RPMI8226 (cell line): ENCODE data around the gene IKZF2.
A peak's percentile ranks its signal among the peaks of the same experiment; 100 is the strongest.

Experiments
- DNase-seq: peaks from one replicate; pipeline ENCODE4 v3.0.0-alpha.2; 2015

Gene IKZF2

DNA sequence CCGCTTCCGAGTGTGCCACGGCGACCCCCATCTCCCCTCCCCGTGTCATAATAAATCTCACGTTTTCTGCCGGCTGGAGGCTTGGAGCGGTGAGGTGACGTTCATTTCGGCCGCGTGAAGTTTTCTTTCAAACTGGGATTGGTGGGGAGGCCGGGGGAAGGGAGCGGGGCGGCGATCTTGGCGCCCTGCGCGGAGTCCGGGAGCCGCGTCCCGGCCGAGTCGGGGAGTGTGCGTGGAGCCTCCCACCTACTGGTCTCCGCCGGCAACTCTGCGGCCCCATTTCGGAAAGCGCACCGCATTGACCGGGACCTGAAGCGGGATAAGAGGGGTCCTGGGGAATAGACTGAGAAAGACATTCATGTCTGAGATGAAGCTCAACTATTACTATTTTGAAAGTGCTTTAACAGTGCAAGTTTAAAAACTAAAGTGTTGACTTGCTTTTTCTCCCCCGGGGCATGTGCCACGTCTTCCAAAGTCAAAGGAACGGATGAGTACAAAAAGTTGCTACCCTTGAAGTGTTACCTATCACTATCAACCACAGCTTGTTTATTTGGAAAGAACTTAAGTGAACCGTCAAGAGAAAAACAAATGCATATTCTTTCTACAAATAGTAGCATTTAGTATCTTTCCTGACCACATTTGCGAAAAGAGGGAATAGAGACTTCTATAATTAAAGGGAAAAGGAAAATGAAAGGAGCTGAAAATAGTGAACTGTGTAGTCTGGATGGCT lies 818 bp upstream of the IKZF2 start:
- peak; percentile 37 for DNase-seq

- DNase-seq: no peak
These were observed 906 bp downstream of the IKZF2 start for GRCh38 chr2:213150315-213151097.

DNA sequence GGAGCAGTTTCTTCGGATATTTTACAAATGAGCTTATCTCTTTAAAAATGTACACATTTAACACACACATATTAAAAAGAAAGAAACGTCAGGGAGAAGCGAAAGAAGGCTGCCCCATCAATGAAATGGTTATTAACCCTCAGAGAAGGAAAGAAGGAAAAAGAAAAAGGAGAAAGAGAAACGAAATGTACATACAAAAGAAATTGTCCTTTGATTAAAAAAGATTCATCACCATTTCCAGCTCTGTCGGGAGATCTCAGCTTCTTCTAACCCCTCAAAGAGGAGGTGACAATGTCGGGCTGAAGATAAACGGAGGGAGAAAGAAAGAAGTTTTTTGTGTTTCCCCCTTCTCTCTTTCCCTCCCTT lies 1.5 kb downstream of the IKZF2 start:
- DNase-seq: no peak

- no peak for DNase-seq
These were observed 2.0 kb downstream of the IKZF2 start for GRCh38 chr2:213149294-213149875.

GRCh38 chr2:213148572-213149261 lies 2.7 kb downstream of the IKZF2 start:
- no peak for DNase-seq

GRCh38 chr2:213147538-213147937 lies 3.9 kb downstream of the IKZF2 start:
- no peak for DNase-seq

GRCh38 chr2:213145715-213146242 lies 5.6 kb downstream of the IKZF2 start:
- DNase-seq: no peak

GRCh38 chr2:213137064-213137463 lies 14.3 kb downstream of the IKZF2 start:
- DNase-seq: no peak

DNA sequence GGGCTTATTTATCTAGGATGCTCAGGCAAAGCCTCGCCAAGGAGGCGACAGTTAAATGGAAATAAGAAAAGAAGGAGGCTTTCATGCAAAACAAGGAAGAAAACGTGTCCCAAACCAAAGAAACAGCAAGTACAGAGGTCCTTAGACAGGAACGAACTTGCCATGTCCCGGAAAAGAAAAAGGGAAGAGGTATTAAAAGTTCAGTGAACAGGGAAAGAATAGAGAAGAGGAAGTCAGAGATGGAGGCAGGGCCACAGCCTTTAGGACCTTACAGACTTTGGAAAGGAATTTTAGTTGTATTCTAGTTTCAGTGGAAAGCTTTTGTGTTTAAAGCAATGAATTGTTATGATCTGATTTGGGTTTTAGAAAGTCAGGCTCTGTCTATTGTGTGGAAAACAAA lies 22.1 kb downstream of the IKZF2 start:
- DNase-seq: no peak

GRCh38 chr2:213125646-213126347 lies 25.6 kb downstream of the IKZF2 start:
- no peak for DNase-seq

GRCh38 chr2:213122725-213123124 lies 28.7 kb downstream of the IKZF2 start:
- DNase-seq: no peak

DNA sequence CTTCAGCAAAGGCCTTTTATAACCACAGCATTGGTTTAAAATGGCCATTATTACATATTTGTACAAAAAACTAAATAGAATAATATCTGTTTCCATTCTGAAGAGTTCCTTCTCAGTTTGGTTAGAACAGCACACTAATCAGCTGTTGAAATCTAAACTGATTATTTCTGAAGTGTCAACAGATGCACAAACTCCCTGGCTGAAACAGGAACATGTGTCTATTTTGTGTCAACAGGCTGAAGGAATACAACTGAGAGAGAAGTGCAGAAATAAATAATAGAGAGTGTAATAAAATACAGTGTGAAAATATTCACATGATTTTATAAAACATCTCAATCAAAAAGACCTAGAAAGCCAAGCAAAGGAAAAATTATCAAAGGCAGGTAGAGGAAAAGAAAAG lies 29.7 kb downstream of the IKZF2 start:
- DNase-seq: no peak

GRCh38 chr2:213119061-213119809 lies 32.2 kb downstream of the IKZF2 start:
- DNase-seq: no peak

DNA sequence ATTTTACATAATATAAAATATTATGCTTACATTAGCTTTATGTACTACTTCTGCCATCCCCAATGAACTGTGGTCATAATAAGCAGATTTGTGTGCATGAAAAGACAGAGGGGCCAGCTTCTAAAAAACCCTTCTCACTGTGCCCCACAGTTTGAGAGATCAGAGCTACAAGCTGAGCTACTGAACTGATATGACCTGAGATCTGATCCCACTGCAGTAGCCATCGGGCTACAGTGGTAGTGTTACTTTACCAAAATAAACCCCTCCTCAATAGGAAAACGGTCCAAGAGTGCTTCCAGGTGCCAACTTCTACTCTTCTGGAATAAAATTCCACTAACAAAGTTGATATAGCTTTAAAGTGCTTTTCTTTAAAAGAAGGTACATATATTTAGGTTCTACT lies 43.1 kb downstream of the IKZF2 start:
- DNase-seq: no peak

DNA sequence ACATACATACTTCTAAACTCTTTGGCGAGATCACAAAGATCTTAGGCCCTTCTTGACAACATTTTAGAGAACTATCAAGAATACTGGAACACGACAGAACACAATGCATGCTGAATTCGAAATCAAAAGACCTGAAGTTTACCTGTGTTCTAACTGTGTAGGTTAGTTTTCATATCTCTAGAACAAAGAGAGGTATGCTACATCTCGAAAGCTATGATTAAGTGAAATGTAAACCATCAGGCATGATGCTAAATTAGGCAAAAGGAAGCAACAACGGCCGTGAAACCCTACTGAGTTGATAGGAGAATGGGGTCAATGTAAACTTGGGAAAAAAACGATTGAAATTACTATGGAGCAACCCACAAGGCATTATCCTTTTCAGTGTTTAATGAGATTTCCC lies 43.7 kb downstream of the IKZF2 start:
- DNase-seq: no peak

- DNase-seq: no peak
These were observed 46.2 kb downstream of the IKZF2 start for GRCh38 chr2:213105212-213105611.

DNA sequence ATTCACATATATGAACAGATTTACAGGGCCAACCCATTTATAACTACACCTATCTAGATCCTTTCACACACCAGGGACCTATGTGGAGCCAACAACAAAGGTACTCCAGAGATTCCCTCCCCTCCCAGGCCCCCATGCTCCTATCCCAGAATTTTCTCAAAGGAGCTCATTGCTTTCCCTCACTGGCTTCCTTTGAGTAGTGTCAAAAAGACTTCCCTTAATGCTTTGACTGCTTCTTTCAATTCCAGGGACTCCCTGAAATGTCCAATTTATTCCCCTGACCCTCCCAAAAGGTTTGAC lies 46.6 kb downstream of the IKZF2 start:
- no peak for DNase-seq

DNA sequence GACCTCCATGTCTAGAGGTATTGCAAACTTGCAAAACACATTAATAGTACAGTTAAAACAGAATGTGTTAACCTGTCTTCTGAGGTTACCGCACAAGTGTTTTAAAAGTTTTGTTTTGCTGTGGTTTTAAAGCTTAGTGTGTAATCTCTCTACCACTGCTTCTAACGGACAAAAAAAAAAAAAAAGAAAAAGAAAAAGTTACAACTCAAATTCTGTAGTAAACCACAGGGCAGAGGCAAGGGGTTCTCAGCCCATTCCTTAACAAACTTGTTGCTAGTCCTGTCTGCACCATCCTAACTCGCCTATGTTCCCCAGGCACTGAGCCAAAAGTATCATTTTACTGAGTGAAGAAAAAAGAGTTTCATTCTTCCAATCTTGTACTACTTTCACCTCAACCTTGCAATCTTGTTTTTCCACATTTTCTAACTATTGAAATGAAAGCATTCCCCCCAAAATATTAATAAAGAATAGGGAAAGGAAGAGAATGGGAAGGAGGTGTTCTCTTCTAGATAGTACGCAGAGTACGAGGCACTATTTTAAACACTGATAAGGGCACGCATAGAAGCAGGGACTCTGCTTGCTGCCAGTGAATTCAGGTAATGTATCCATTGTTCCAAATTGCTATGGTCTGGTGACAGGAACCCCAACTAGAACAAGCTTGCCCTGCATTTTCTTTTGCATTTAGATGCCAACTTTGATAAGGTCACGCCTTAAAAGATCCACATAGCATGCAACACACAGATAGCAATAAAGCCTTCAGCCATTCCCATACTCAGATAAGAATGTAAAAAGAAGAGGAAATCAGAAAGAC lies 47.1 kb downstream of the IKZF2 start:
- DNase-seq: no peak

GRCh38 chr2:213101692-213102460 lies 49.5 kb downstream of the IKZF2 start:
- DNase-seq: no peak

- DNase-seq: no peak
These were observed 50.3 kb downstream of the IKZF2 start for GRCh38 chr2:213101109-213101508.
